Lower lobe of right lung (tissue), 2 donors: ENCODE measurements around the gene ACOXL. TPM values are rescaled to one million over a fixed set of nuclear protein-coding genes. Genes with fewer than 3 reads are reported as not detected.

Experiments
- ATAC-seq, 2 donors: fragments of 200-7000 bp; cut with Tn5 transposase; one replicate each; pipeline ENCODE4 v1.9.1; 2020 to 2022; ENCODE audit warnings: mild to moderate bottlenecking in 2 of 2, moderate library complexity in 2 of 2
- DNase-seq: peaks from one replicate; pipeline ENCODE4 v3.0.0-alpha.2; 2020
- H3K27ac ChIP-seq: fragments of 200-600 bp; one replicate; pipeline ENCODE4 v1.8.0; 2022
- H3K27me3 ChIP-seq: fragments of 200-600 bp; one replicate; pipeline ENCODE4 v1.8.0; 2022; ENCODE audit warnings: low read depth
- H3K36me3 ChIP-seq: fragments of 200-600 bp; one replicate; pipeline ENCODE4 v1.8.0; 2022; ENCODE audit warnings: mild to moderate bottlenecking
- H3K4me1 ChIP-seq: fragments of 200-600 bp; one replicate; pipeline ENCODE4 v1.8.0; 2022
- H3K4me3 ChIP-seq: fragments of 200-600 bp; one replicate; pipeline ENCODE4 v1.8.0; 2022; ENCODE audit warnings: mild to moderate bottlenecking
- H3K9me3 ChIP-seq: fragments of 200-600 bp; one replicate; pipeline ENCODE4 v1.8.0; 2022
- intact Hi-C: fragments of 100-400 bp; cut with DNase I; formaldehyde crosslinking; loops from one replicate; pipeline ENCODE4 v1.11.0; 2022
- total RNA-seq: library from RNA; stranded (reverse); fragmentation: NEBNext Ultra II Directional; extraction: Animal tissue kit (Norgen Biotek cat#: 25700); gene quantifications from one replicate; pipeline ENCODE4 v1.2.1, GENCODE V29; 2021
- TF ChIP-seq, protein P1 (sequence below): fragments of 200-600 bp; IDR thresholded peaks from one replicate; pipeline ENCODE4 v1.8.0; 2022; ENCODE audit warnings: antibody characterized with exemption, mild to moderate bottlenecking
- donor health status: DM: no; HTN: yes; CAD: no; lungs with severe emphysema.

Gene ACOXL
- total RNA-seq, 1 donor from 2014 or later = 38.5 TPM

GRCh38 chr2:110810404-110810803 lies 78.0 kb downstream of the ACOXL start:
- Histone ChIP-seq H3K27me3 (peaks cover 6% of the 10 kb centered on the region), H3K27ac (no peak overlapping the region), H3K36me3 (no peaks in the 10 kb centered on the region), H3K4me3 (no peak overlapping the region), H3K9me3 (no peaks in the 10 kb centered on the region), H3K4me1 (no peaks in the 10 kb centered on the region)
- TF ChIP-seq, protein P1, sequence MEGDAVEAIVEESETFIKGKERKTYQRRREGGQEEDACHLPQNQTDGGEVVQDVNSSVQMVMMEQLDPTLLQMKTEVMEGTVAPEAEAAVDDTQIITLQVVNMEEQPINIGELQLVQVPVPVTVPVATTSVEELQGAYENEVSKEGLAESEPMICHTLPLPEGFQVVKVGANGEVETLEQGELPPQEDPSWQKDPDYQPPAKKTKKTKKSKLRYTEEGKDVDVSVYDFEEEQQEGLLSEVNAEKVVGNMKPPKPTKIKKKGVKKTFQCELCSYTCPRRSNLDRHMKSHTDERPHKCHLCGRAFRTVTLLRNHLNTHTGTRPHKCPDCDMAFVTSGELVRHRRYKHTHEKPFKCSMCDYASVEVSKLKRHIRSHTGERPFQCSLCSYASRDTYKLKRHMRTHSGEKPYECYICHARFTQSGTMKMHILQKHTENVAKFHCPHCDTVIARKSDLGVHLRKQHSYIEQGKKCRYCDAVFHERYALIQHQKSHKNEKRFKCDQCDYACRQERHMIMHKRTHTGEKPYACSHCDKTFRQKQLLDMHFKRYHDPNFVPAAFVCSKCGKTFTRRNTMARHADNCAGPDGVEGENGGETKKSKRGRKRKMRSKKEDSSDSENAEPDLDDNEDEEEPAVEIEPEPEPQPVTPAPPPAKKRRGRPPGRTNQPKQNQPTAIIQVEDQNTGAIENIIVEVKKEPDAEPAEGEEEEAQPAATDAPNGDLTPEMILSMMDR = no peak
- intact Hi-C loops = no loop called here
- DNase-seq (no peak), ATAC-seq (no peak)

DNA sequence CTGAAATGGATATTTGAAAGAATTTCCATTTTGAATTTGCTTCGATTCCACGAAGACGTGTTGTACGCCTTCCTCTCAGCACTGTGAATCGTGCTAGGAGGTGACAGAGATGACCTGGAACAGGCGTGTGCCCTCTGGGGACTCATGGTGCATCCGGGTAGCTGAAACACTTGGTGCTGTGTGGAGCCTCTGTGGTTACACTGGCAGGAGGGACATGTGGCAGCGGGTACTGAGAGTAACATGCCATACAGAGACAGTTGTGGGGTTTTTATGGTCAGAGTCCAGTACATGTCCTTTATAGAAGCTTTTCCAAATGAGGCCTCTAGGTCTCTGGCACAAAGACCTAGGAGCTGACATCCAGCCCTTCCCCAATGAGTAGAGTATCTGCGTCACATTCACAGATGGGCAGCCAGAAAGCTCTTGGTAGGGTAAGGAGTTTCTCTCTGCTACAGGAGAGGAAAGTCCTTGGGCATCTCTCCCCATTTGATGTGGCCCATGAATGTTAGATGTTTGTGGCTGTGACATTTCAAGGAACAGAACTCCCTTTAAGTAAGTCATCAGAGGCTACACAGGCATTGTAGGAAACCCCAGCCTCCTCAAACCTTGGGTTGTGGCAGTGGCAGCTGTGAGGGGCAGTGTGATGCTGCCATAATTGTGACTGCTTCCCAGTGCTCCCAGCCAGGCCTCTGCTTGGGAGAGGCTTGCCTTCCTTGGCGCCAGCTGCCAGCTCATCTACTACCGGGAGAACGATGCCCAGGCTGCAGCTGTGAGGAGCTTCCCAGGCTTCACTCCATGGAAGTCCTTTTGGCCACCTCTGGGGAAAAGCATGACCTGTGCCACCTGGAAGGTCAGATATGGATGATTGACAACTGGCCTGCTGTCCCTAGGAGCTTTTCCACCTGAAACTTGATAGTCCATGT lies 80.6 kb downstream of the ACOXL start:
- no peak overlapping the region for H3K27ac ChIP-seq

GRCh38 chr2:110813896-110814295 lies 81.5 kb downstream of the ACOXL start:
- H3K27me3 ChIP-seq = no peaks in the 10 kb centered on the region
- no peak overlapping the region for H3K27ac ChIP-seq
- intact Hi-C loops = no loop called here
- DNase-seq (no peak), ATAC-seq (no peak)
- H3K9me3 ChIP-seq = no peaks in the 10 kb centered on the region
- TF ChIP-seq, protein P1 = no peak
- no peaks in the 10 kb centered on the region for H3K4me1 ChIP-seq
- no peak overlapping the region for H3K4me3 ChIP-seq
- no peaks in the 10 kb centered on the region for H3K36me3 ChIP-seq

More for the DNA sequence above, 80.6 kb downstream of the ACOXL start:
- Histone ChIP-seq H3K4me1 (no peaks in the 10 kb centered on the region), H3K9me3 (no peaks in the 10 kb centered on the region), H3K36me3 (no peaks in the 10 kb centered on the region), H3K4me3 (no peak overlapping the region), H3K27me3 (no peaks in the 10 kb centered on the region)
- TF ChIP-seq, protein P1 = no peak
- intact Hi-C loops = no loop called here
- no peak for DNase-seq
- ATAC-seq = no peak

GRCh38 chr2:110815938-110816337 lies 83.6 kb downstream of the ACOXL start:
- Histone ChIP-seq H3K4me1 (no peaks in the 10 kb centered on the region), H3K36me3 (no peaks in the 10 kb centered on the region), H3K27me3 (no peaks in the 10 kb centered on the region), H3K27ac (no peak overlapping the region), H3K4me3 (no peak overlapping the region), H3K9me3 (no peaks in the 10 kb centered on the region)
- DNase-seq = no peak
- no peak for ATAC-seq
- intact Hi-C loops = no loop called here
- TF ChIP-seq, protein P1 = no peak

DNA sequence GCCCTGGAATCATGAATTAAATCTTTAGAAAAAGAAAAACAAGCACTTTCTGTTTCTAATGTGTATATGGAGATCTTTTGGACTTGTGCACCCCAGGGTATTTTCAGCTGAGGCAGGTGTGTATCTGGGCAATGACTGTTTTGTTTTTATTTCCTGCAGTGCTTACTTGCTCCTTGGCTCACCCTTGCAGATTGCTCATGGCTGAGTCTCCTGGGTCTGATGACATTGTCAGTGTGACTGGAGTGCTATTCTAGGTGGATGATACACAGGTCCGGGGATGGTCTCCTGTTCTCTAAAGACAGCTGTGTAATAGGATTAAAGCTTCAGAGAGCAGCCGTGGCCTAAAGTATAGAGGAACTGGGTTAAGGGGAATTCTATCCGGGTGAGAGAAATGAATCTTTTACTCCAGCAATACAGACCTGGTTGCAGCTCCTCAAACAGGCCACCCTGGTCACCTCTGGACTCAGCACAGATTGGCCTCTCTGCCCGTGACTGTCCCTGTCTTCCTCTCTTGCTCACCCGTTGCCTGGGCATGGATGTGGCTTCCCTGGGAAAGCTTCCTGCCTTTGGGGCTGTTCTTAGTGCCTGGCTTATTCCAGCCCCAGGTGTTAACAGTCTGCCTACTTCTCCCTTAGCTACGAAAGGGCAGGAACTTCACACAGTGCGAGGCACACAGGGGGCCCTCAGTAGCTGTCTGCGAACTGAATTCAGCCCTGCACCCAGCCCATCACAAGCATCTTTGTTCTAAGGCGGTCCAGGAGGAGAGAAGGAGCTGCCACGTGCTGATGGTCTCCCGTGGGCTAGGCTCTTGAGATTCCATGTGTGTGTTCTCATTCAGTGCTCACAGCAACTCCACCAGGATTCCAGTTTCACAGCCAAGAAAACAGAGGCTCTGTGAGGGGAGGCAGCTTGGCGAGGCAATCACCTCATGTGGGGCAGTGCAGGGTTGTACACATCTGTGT lies 84.3 kb downstream of the ACOXL start:
- Histone ChIP-seq H3K9me3 (no peaks in the 10 kb centered on the region), H3K36me3 (no peaks in the 10 kb centered on the region), H3K4me3 (no peak overlapping the region), H3K4me1 (no peaks in the 10 kb centered on the region), H3K27ac (no peak overlapping the region), H3K27me3 (no peaks in the 10 kb centered on the region)
- intact Hi-C loops = no loop called here
- TF ChIP-seq, protein P1 = no peak
- DNase-seq (no peak), ATAC-seq (no peak)
